Keratinocyte (primary cell): Measurements from ENCODE around the gene CEACAM20. TPM values are rescaled to one million over a fixed set of nuclear protein-coding genes. Genes with fewer than 3 reads are reported as not detected.

Experiments used
- DNase-seq: peaks from one replicate; pipeline ENCODE4 v3.0.0-alpha.2; 2011; ENCODE audit warnings: low read depth, missing footprints, low spot score
- FAIRE-seq: peaks from 2 replicates; lab custom pipeline; 2011; peaks lifted over from hg19 to GRCh38; lab: Jason Lieb, UNC
- H2AFZ ChIP-seq: 2 replicates; pipeline ENCODE4 v1.6.0; 2012; ENCODE audit warnings: low read length, control low read depth, inconsistent platforms; ENCODE audit not compliant: control insufficient read depth
- H3K27ac ChIP-seq: 2 replicates; pipeline ENCODE4 v1.5.1; 2011; ENCODE audit warnings: low read length; ENCODE audit not compliant: control insufficient read depth, insufficient read depth
- H3K27me3 ChIP-seq: 3 replicates; pipeline ENCODE4 v1.6.0; 2011; ENCODE audit warnings: low read length; ENCODE audit not compliant: control insufficient read depth, insufficient read depth; ENCODE audit errors: extremely low read depth
- H3K36me3 ChIP-seq, 2 experiments: 2 replicates in 1 of 2; 3 replicates in 1 of 2; pipeline ENCODE4 v1.5.1; 2011; ENCODE audit warnings: low read length in 2 of 2, mild to moderate bottlenecking in 1 of 2; ENCODE audit not compliant: control insufficient read depth in 2 of 2, insufficient read depth in 2 of 2; ENCODE audit errors: extremely low read depth in 1 of 2
- H3K4me1 ChIP-seq: 3 replicates; pipeline ENCODE4 v1.5.1; 2011; ENCODE audit warnings: low read length; ENCODE audit not compliant: control insufficient read depth, insufficient read depth; ENCODE audit errors: extremely low read depth
- H3K4me2 ChIP-seq: 3 replicates; pipeline ENCODE4 v1.6.0; 2011; ENCODE audit warnings: low read depth, low read length; ENCODE audit not compliant: control insufficient read depth, insufficient read depth; ENCODE audit errors: extremely low read depth
- H3K4me3 ChIP-seq, 3 experiments: fragments of 200-600 bp in 1 of 3; sonication (generic) in 1 of 3; 2 replicates in 2 of 3; 3 replicates in 1 of 3; pipeline ENCODE4 v1.5.1; 2011 to 2016; ENCODE audit warnings: low read length in 3 of 3, mild to moderate bottlenecking in 3 of 3, control low read depth in 2 of 3, inconsistent platforms in 1 of 3, low read depth in 1 of 3, mixed read lengths in 1 of 3, mixed run types in 1 of 3, moderate library complexity in 1 of 3; ENCODE audit not compliant: control insufficient read depth in 2 of 3, insufficient read depth in 2 of 3; ENCODE audit errors: extremely low read depth in 1 of 3
- H3K79me2 ChIP-seq: 2 replicates; pipeline ENCODE4 v1.6.0; 2012; ENCODE audit warnings: low read length; ENCODE audit not compliant: control insufficient read depth, insufficient read depth
- H3K9ac ChIP-seq: 3 replicates; pipeline ENCODE4 v1.6.0; 2011; ENCODE audit warnings: low read length; ENCODE audit not compliant: control insufficient read depth, insufficient read depth; ENCODE audit errors: extremely low read depth
- H3K9me1 ChIP-seq: 3 replicates; pipeline ENCODE4 v1.6.0; 2011; ENCODE audit warnings: low read length; ENCODE audit not compliant: control insufficient read depth, insufficient read depth; ENCODE audit errors: extremely low read depth
- H3K9me3 ChIP-seq: 2 replicates; pipeline ENCODE4 v1.5.1; 2012; ENCODE audit warnings: low read depth, low read length; ENCODE audit not compliant: control insufficient read depth
- H4K20me1 ChIP-seq: 3 replicates; pipeline ENCODE4 v1.6.0; 2011; ENCODE audit warnings: low read length; ENCODE audit not compliant: control insufficient read depth, insufficient read depth; ENCODE audit errors: extremely low read depth
- CTCF ChIP-seq, 3 experiments: IDR thresholded peaks in 1 of 3; conservative IDR thresholded peaks in 1 of 3; optimal IDR thresholded peaks in 1 of 3; 2 replicates in 2 of 3; 3 replicates in 1 of 3; pipeline versions ENCODE3 to v1.5.1; 2011; ENCODE audit warnings: low read length in 3 of 3, mild to moderate bottlenecking in 3 of 3, moderate library complexity in 2 of 3, control low read depth in 1 of 3, inconsistent platforms in 1 of 3; ENCODE audit not compliant: insufficient read depth in 2 of 3; ENCODE audit errors: extremely low read depth in 1 of 3
- EZH2 ChIP-seq: IDR thresholded peaks from one replicate; pipeline ENCODE4 v1.6.1; 2012; ENCODE audit warnings: inconsistent platforms, mild to moderate bottlenecking, low read length, moderate library complexity
- dilution Hi-C: fragments of 300-500 bp; cut with MboI; formaldehyde crosslinking; loops from one replicate; pipeline ENCODE4 v1.7.0; 2020; ENCODE audit warnings: low sequenced_read_pairs; ENCODE audit not compliant: extremely low pct_ligation_motif_present
- polyA plus RNA-seq, 5 experiments: library from polyadenylated mRNA; depleted of rRNA in 3 of 5; stranded (reverse) in 3 of 5; stranded (forward) in 1 of 5; unstranded in 1 of 5; fragments of >200 nt; gene quantifications; 1 replicate in 1 of 5; 2 replicates in 3 of 5; 3 replicates in 1 of 5; pipeline versions ENCODE4 v1.2.1 to v1.2.3, GENCODE V29; 2011 to 2012; ENCODE audit warnings: missing spikeins in 2 of 5, low read depth in 1 of 5, low replicate concordance in 1 of 5

Gene CEACAM20
- polyA plus RNA-seq, 1 donor (not counting 4 experiments of a cell fraction or from before 2014, with no cell fraction given) = not detected

DNA sequence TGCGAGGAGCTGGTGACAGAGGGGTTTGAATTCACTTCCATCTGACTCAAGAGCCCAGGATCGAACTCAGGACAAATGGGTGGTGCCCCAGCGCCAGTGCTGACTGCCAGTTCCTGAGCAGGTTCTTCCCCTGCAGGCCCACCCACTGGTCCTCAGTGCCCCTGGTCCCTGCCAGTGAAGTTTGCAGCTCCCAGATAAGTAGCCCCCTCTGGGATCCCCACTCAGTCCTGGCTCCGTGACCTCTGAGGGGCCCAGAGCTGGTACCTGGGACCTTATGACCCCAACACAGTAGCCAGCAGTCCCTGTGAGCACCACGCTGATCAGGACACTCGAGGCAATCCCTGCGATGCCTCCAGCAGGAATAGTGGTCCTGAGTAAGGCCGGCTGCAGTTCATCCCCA, 11.3 kb upstream of the CEACAM20 start:
- Histone ChIP-seq H2AFZ (no peak overlapping the region), H3K4me2 (no peak overlapping the region), H3K9ac (no peak overlapping the region), H3K9me1 (no peaks in the 10 kb centered on the region), H3K36me3 (no peaks in the 10 kb centered on the region), H3K27ac (no peak overlapping the region), H3K4me1 (peaks cover 7% of the 10 kb centered on the region), H3K27me3 (no peaks in the 10 kb centered on the region), H3K9me3 (no peaks in the 10 kb centered on the region), H4K20me1 (no peaks in the 10 kb centered on the region), H3K79me2 (no peaks in the 10 kb centered on the region), H3K4me3 (no peak overlapping the region)
- dilution Hi-C loops = no loop called here
- TF ChIP-seq EZH2 (no peak), CTCF (optimal IDR thresholded peaks at IDR 0.05 in 1 of 3, IDR thresholded peaks at IDR 0.05 in 1 of 3, conservative IDR thresholded peaks at IDR 0.05 in 1 of 3; ENCODE audit: extremely low read depth in 1 of 3, insufficient read depth in 2 of 3, low read length in 3 of 3) (no peak)
- DNase-seq (no peak), FAIRE-seq (no peak)

DNA sequence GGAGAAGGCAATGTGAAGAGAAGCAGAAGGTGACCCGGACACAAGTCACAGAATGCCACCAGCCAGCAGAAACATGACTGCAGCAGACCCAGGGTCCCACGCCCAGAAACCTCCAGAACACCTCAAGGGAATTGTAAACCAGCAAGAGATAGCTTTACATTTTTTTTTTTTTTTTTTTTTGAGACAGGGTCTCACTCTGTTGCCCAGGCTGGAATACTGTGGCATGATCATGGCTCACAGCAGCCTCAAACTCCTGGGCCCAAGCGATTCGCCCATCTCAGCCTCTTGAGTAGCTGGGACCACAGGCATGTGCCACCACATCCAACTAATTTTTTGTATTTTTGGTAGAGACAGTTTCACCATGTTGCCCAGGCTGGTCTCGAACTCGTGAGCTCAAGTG, 10.5 kb upstream of the CEACAM20 start:
- no peaks in the 10 kb centered on the region for H3K9me1 ChIP-seq
- no peak overlapping the region for H3K9ac ChIP-seq
- TF ChIP-seq CTCF (optimal IDR thresholded peaks at IDR 0.05 in 1 of 3, IDR thresholded peaks at IDR 0.05 in 1 of 3, conservative IDR thresholded peaks at IDR 0.05 in 1 of 3; ENCODE audit: extremely low read depth in 1 of 3, insufficient read depth in 2 of 3, low read length in 3 of 3) = no peak
- no peak for TF ChIP-seq EZH2
- H3K4me3 ChIP-seq = no peak overlapping the region
- FAIRE-seq (no peak), DNase-seq (no peak)
- H4K20me1 ChIP-seq = no peaks in the 10 kb centered on the region
- no peak overlapping the region for H2AFZ ChIP-seq
- no peak overlapping the region for H3K27ac ChIP-seq
- H3K27me3 ChIP-seq = no peaks in the 10 kb centered on the region
- H3K36me3 ChIP-seq = no peaks in the 10 kb centered on the region
- H3K4me2 ChIP-seq = no peak overlapping the region
- H3K9me3 ChIP-seq = no peaks in the 10 kb centered on the region
- H3K4me1 ChIP-seq = peaks cover 7% of the 10 kb centered on the region
- H3K79me2 ChIP-seq = no peaks in the 10 kb centered on the region
- dilution Hi-C loops = no loop called here
